Stimulated activated CD4-positive, alpha-beta T cell treated with anti-CD3 and anti-CD28 coated beads, Interleukin-4, amount 100 ng/mL, for 48 hours (primary cell): ENCODE results near the gene KDM1B.
"Not testable (repeated sequence)": the region's sequence is repeated elsewhere in the genome, so short reads cannot be mapped to it uniquely, and the experiment has no call there.

Experiments
- DNase-seq, 2 donors: peaks; one replicate each; pipeline ENCODE4 v3.0.0-alpha.2; 2020; ENCODE audit warnings: low read depth in 2 of 2

KDM1B gene

GRCh38 chr6:18151801-18152200 lies 3.4 kb upstream of the KDM1B start:
- DNase-seq: no peak

DNA sequence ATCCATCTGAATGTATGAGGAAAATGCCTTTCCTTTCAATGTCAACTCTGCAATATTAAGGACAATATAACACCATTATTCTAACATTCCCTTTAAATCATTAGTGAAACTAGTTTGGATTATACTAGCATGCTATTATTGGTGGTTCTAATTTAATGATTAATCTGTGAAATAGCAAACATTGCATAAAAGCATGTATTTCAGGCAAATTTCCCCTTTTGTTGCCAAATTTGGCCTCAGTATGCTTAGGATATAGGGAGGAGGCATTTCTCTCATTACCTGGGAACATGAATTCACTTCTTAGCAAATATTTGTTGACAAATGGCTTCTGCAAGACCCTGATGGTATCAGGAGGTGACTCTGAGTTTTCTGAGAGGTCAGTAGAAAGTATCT lies 1.9 kb upstream of the KDM1B start:
- DNase-seq: no peak

- DNase-seq: no peak
These were observed 594 bp upstream of the KDM1B start, which contains the start of gene TPMT for GRCh38 chr6:18154507-18155149. Gene TPMT (minus strand): TSS chr6:18155077. CDS start chr6:18149127, 5,950 bp downstream.

GRCh38 chr6:18155864-18156421 lies 721 bp downstream of the KDM1B start:
- peak; percentile 14 to 24 for DNase-seq

DNA sequence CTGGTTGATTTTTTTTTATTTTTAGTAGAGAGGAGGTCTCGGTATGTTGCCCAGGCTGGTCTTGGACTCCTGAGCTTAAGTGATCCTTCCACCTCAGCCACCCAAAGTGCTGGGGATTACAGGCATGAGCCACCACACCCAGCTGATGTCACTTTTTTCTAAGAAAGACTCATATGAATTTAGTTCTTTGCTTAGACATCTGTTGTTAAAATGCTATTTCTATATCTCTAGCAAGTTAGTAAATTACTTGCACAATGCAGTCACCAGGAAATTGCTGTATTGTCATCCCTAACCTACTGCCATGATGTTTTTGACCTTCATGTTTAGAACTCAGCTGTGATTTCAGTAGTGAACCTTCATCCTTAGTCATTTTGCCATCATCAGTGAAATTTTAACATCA lies 5.7 kb downstream of the KDM1B start:
- no peak for DNase-seq

GRCh38 chr6:18161431-18161830 lies 6.2 kb downstream of the KDM1B start:
- DNase-seq: no peak

GRCh38 chr6:18162401-18162800 lies 7.2 kb downstream of the KDM1B start:
- DNase-seq: no peak

GRCh38 chr6:18165751-18166150 lies 10.5 kb downstream of the KDM1B start:
- DNase-seq: no peak

DNA sequence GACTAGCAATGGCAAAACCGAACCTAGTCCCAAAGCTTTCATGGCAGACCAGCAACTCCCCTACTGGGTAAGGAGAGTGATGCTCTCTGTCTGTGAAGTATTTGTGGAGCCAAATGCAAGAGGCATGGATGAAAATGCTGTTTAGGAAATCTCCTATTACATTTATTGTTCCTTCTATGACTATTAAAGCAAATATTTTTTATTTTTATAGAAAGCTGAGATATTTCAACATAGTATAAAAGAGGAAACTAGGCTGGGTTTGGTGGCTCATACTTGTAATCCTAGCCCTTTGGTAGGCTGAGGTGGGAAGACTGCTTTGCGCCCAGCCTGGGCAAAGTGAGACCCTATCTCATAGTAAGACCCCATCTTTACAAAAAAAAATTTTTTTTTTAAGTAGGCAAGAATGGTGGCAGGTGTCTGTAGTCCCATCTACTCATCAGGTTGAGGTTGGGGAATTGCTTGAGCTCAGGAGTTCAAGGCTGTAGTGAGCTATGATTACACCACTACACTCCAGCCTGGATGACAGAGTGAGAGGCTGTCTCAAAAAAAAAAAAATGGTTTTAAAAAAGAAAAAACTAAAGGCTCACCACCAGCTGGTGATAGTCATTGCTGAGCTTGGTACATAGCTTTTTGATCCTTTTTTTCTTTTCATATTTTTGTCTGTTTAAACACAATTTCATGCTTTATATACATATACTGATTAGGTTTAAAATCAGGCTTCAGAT lies 11.3 kb downstream of the KDM1B start:
- DNase-seq: no peak

- DNase-seq: no peak
These were observed 13.0 kb downstream of the KDM1B start for GRCh38 chr6:18168264-18168663.

- DNase-seq: no peak
These were observed 16.6 kb downstream of the KDM1B start for GRCh38 chr6:18171871-18172270.

GRCh38 chr6:18176198-18176597 lies 21.0 kb downstream of the KDM1B start:
- not testable (repeated sequence) for DNase-seq

DNA sequence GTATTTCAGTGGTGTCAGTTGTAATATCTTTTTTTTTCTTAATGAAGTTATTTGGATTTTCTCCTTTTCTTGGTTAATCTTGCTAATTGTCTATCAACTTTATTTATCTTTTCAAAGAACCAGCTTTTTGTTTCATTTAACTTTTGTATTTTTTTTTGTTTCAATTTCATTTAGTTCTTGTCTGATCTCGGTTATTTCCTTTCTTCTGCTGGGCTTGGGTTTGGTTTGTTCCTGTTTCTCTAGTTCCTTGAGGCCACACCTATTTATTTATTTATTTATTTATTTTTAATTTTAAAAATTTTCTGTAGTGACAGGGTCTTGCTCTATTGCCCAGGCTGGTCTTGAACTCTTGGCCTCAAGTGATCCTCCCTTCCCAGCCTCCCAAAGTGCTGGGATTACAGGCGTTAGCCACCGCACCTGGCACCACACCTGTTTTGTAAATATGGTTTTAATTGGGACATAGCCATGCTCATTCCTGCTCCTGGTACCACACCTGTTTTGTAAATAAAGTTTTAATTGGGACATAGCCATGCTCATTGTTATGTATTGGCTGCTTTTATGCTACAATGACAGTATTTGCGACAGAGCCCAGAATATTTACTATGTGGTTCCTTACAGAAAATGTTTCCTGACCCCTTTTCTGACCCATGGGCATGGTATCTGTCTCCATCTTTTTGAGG lies 22.2 kb downstream of the KDM1B start:
- no peak for DNase-seq

DNA sequence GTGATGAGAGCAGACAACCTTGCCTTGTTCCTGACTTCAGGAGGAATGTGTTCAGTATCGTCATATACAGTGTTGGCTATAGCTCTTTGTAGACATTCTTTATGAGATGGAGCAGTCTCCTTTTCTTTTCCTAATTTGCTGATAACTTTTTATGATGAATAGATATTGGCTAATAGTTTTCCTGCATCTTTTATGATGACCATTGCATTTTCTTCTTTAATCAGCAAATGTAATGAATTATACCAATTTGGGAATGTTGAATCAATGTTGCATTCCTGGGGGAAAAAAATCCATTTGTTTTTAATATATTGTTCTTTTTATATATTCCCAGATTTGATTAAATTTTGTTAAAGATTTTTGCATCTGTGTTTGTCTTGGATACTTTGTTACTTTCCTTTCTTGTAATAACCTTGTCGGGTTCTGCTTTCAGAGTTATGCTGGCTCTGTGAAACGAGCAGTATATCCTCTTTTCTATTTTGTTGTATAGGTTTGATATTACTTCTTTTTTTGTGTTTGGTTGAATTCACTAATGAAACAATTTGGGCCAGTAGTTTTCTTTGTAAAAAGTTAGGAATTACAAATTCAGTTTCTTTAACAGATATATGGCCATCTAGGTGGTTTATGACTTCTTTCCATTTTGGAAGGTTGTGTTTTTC lies 23.9 kb downstream of the KDM1B start:
- no peak for DNase-seq

DNA sequence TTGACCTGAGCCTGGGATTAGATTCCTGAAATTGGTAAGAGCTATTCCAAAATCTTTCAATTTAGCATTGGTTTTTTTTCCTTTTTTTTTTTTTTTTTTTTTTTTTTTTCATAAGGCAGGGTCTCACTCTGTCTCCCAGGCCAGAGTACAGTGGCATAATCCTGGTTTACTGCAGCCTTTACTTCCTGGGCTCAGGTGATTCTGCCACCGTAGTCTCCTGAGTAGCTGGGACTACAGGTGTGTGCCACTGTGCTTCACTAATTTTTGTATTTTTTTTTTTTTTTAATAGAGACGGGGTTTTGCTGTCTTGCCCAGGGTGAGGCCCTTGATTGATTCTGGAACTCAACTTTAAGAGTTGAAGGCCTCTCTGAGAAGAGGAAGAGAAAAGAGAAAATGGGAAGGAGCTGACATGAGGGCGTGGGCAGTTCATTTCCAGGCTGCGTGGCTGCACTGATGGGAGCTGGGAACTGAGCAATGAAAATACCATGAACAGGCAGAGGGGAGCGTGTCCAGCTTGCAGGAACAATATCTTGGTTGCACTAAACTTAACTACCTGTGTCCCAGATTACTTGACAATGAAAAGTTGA lies 24.6 kb downstream of the KDM1B start:
- DNase-seq: no peak

DNA sequence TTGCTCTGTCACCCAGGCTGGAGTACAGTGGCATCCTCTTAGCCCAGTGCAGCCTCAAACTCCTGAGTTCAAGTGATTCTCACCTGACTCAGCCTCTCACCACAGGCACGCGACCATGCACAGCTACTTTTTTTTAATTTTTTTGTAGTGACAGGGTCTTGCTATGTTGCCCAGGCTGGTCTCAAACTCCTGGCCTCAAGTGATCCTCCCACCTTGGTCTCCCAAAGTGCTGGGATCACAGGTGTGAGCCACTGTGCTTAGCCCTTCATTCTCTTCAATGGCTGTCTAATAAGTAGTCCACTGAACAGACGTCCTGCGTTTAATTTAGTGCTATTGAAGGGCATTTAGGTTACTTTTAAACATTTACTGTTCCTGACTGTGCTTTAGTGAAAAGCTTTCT lies 27.3 kb downstream of the KDM1B start:
- no peak for DNase-seq

DNA sequence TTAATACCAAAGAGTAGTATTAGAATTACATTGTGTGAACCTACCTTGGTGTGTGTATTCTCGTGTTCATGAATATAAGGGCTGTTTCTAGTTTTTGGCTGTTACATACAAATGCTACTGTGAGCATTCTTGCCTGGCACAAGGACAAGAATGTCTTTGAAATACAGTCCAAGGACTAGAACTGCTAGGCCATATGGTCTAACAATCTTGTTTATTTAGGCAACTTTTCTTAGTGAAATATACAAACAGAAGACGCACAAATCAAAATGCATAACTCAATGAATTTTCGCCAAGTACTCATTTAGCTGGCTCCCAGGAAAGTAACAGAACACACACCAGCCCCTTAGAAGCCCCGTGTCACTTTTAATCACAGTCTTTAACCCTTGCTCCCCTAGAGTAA lies 28.5 kb downstream of the KDM1B start:
- DNase-seq: no peak

- no peak for DNase-seq
These were observed 30.4 kb downstream of the KDM1B start for GRCh38 chr6:18185624-18186023.

DNA sequence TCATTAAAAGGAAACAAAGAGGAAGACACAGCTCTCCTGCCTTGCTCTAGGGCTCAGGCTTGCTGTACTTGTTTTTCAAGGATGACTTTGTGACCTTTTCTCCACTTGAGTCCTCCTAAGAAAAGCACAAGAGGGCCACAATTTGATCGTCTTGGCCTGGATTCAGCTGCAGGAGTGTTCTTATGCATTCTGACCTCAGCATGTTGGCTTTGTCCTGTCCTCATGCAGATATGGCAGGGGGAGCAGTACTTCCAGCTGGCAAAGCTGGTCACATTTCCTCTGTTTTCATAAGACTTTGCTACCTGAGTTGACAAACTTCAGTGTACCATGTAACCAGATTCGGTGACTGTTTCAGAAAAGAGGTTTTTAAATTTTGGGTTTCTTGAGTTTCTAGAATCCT lies 30.8 kb downstream of the KDM1B start:
- no peak for DNase-seq

GRCh38 chr6:18186540-18187250 lies 31.5 kb downstream of the KDM1B start:
- no peak for DNase-seq

DNA sequence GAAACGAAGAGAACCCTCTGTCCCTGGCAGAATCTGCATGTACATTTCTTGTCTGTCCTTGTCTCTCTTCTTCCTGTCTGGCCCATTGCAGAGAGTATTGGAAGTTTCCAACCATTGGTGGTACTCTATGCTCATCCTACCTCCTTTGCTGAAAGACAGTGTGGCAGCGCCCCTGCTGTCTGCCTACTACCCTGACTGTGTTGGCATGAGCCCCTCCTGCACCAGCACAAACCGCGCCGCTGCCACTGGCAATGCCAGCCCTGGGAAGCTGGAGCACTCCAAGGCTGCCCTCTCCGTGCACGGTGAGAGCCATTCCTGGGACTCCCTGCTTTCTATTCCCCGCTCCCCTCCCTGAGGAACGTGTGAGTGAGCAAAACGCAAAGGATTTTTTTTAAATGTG lies 32.5 kb downstream of the KDM1B start:
- DNase-seq: no peak
